ENCODE results near the gene HBEGF.

Gene HBEGF

DNA sequence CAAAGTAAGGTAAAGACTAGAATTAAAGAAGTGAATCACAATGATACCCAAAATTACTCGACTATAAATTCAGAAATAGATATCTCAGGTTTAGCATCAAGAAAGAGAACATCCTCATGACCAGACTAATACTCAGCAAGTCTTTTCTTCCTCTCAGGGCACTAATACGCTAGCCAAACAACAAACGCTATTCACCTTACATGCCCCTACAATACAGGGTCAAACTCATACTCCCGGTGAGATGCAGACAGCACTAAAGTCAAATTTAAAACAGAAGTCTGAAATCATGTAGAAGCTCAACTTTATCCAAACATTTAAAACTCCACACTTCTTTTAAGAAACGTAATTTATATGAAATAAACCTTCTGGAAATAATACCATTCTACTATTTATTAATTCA lies 49.1 kb downstream of the HBEGF start:
- Histone ChIP-seq H3K4me2 (ENCODE audit: low read length) (no peak overlapping the region), H3K4me1 (ENCODE audit: low read length) (peaks cover 7% of the 10 kb centered on the region), H3K27me3 (ENCODE audit: low read depth, low read length) (no peaks in the 10 kb centered on the region), H2AFZ (ENCODE audit: low read depth, low read length) (no peak overlapping the region), H3K4me3 (ENCODE audit: low read length) (no peak overlapping the region), H4K20me1 (ENCODE audit: insufficient read depth, low read length) (peaks cover 5% of the 10 kb centered on the region; the same call in 1 of the 2 replicates), H3K27ac (ENCODE audit: low read length) (no peak overlapping the region), H3K9me3 (ENCODE audit: insufficient read depth, low read length) (no peaks in the 10 kb centered on the region), H3K9ac (ENCODE audit: low read length) (no peak overlapping the region), H3K36me3 (replicated peaks; ENCODE audit: low read depth, low read length) (no peaks in the 10 kb centered on the region), H3K79me2 (ENCODE audit: low read length) (peaks cover 51% of the 10 kb centered on the region)
- no peak for TF ChIP-seq EZH2phosphoT487 (IDR thresholded peaks at IDR 0.05; ENCODE audit: low read depth)
- TF ChIP-seq, protein P1, sequence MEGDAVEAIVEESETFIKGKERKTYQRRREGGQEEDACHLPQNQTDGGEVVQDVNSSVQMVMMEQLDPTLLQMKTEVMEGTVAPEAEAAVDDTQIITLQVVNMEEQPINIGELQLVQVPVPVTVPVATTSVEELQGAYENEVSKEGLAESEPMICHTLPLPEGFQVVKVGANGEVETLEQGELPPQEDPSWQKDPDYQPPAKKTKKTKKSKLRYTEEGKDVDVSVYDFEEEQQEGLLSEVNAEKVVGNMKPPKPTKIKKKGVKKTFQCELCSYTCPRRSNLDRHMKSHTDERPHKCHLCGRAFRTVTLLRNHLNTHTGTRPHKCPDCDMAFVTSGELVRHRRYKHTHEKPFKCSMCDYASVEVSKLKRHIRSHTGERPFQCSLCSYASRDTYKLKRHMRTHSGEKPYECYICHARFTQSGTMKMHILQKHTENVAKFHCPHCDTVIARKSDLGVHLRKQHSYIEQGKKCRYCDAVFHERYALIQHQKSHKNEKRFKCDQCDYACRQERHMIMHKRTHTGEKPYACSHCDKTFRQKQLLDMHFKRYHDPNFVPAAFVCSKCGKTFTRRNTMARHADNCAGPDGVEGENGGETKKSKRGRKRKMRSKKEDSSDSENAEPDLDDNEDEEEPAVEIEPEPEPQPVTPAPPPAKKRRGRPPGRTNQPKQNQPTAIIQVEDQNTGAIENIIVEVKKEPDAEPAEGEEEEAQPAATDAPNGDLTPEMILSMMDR (IDR thresholded peaks at IDR 0.05; ENCODE audit: low read depth, low read length): no peak

DNA sequence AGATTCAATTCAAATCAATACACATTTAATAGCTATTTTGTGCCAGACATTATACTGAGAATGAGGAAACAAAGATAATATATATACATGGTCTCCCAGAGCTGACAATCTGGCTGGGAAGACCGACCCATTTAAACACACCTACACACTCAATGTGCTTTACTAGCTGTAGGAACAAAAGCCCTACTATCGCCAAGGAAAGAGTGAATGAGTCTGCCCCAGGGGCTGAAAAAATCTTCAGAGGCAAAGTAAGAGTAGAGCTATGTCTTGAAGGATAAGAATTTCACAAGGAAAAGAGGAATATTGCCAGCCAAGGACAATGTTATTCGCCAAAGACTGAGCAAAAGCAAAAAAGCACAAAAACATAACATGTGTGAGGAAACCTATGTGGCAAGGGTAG lies 50.1 kb downstream of the HBEGF start:
- Histone ChIP-seq H3K4me3 (ENCODE audit: low read length) (no peak overlapping the region), H3K27ac (ENCODE audit: low read length) (no peak overlapping the region), H3K27me3 (ENCODE audit: low read depth, low read length) (no peaks in the 10 kb centered on the region), H4K20me1 (ENCODE audit: insufficient read depth, low read length) (peaks cover 5% of the 10 kb centered on the region; the same call in 1 of the 2 replicates), H3K79me2 (ENCODE audit: low read length) (peaks cover 42% of the 10 kb centered on the region), H3K9ac (ENCODE audit: low read length) (no peak overlapping the region), H3K36me3 (replicated peaks; ENCODE audit: low read depth, low read length) (no peaks in the 10 kb centered on the region), H2AFZ (ENCODE audit: low read depth, low read length) (no peak overlapping the region), H3K4me1 (ENCODE audit: low read length) (no peaks in the 10 kb centered on the region; the same call in 1 of the 2 replicates), H3K4me2 (ENCODE audit: low read length) (no peak overlapping the region), H3K9me3 (ENCODE audit: insufficient read depth, low read length) (no peaks in the 10 kb centered on the region)
- TF ChIP-seq EZH2phosphoT487 (IDR thresholded peaks at IDR 0.05; ENCODE audit: low read depth): no peak
- TF ChIP-seq, protein P1 (IDR thresholded peaks at IDR 0.05; ENCODE audit: low read depth, low read length): no peak

DNA sequence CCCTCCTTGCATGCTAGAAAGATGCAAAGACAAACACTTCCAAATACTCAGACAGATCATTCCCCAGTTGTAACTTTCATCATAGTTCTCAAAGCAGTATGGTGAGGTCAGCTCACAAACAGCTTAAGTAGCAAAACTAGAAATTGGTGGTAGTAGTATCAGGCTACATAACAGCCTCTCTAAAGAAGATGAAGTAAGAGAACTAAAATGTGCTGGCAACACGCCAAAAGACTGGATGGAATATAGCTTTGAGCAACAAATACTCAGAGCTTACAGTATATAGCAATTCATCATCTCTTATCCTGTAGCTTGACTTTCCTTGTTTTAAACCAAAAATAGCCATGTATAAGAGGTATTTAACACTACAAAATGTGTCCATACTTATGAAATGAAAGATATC lies 51.0 kb downstream of the HBEGF start:
- Histone ChIP-seq H3K4me1 (ENCODE audit: low read length) (no peaks in the 10 kb centered on the region; the same call in 1 of the 2 replicates), H3K4me3 (ENCODE audit: low read length) (no peak overlapping the region), H2AFZ (ENCODE audit: low read depth, low read length) (no peak overlapping the region), H3K36me3 (replicated peaks; ENCODE audit: low read depth, low read length) (no peaks in the 10 kb centered on the region), H3K27ac (ENCODE audit: low read length) (no peak overlapping the region), H4K20me1 (ENCODE audit: insufficient read depth, low read length) (peaks cover 5% of the 10 kb centered on the region; the same call in 1 of the 2 replicates), H3K9me3 (ENCODE audit: insufficient read depth, low read length) (no peaks in the 10 kb centered on the region), H3K27me3 (ENCODE audit: low read depth, low read length) (no peaks in the 10 kb centered on the region), H3K4me2 (ENCODE audit: low read length) (no peak overlapping the region), H3K9ac (ENCODE audit: low read length) (no peak overlapping the region), H3K79me2 (ENCODE audit: low read length) (peaks cover 35% of the 10 kb centered on the region)
- TF ChIP-seq EZH2phosphoT487 (IDR thresholded peaks at IDR 0.05; ENCODE audit: low read depth): no peak
- TF ChIP-seq, protein P1 (IDR thresholded peaks at IDR 0.05; ENCODE audit: low read depth, low read length): no peak

DNA sequence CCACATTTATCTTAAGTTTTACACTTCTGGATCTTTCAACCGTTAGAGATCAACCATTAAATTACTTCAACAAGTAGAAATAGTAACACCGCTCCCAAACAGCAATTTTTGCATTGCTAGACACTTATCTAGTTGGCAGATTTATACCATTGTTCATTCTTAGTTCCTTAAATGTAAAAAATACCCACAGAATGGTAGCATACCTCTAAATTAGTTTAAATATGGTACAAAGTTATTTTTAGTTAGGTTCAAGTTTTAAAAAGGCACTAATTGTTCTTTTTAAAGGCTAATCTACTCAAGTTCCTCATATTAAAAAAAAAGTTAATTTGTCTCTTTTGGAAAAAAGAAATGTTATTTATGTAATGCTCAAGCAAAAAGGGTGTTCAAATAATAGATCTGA lies 51.6 kb downstream of the HBEGF start:
- Histone ChIP-seq H3K36me3 (replicated peaks; ENCODE audit: low read depth, low read length) (no peaks in the 10 kb centered on the region), H3K79me2 (ENCODE audit: low read length) (peaks cover 42% of the 10 kb centered on the region), H3K4me3 (ENCODE audit: low read length) (no peak overlapping the region), H3K27ac (ENCODE audit: low read length) (no peak overlapping the region), H3K9me3 (ENCODE audit: insufficient read depth, low read length) (no peaks in the 10 kb centered on the region), H4K20me1 (ENCODE audit: insufficient read depth, low read length) (peaks cover 5% of the 10 kb centered on the region; the same call in 1 of the 2 replicates), H3K4me2 (ENCODE audit: low read length) (no peak overlapping the region), H2AFZ (ENCODE audit: low read depth, low read length) (no peak overlapping the region), H3K27me3 (ENCODE audit: low read depth, low read length) (no peaks in the 10 kb centered on the region), H3K9ac (ENCODE audit: low read length) (no peak overlapping the region), H3K4me1 (ENCODE audit: low read length) (no peaks in the 10 kb centered on the region; the same call in 1 of the 2 replicates)
- TF ChIP-seq, protein P1 (IDR thresholded peaks at IDR 0.05; ENCODE audit: low read depth, low read length): no peak
- TF ChIP-seq EZH2phosphoT487 (IDR thresholded peaks at IDR 0.05; ENCODE audit: low read depth): no peak

Data from OCI-LY3 (cell line).